ENCODE measurements around the gene THAP4. TPM values are rescaled to one million over a fixed set of nuclear protein-coding genes. Genes with fewer than 3 reads are reported as not detected.

The THAP4 gene
- total RNA-seq, 1 donor: 43.4 TPM

- H3K4me1 ChIP-seq (ENCODE audit: insufficient read depth, low read length): peaks cover 23% of the 10 kb centered on the region
- no peaks in the 10 kb centered on the region for H3K27me3 ChIP-seq (ENCODE audit: insufficient read depth, low read length)
- peaks cover 59% of the 10 kb centered on the region for H3K79me2 ChIP-seq (ENCODE audit: insufficient read depth, low read length)
- H2AFZ ChIP-seq (ENCODE audit: low read length): no peak overlapping the region
- no peaks in the 10 kb centered on the region for H3K9me3 ChIP-seq (ENCODE audit: low read depth, low read length)
- no peak overlapping the region for H3K4me2 ChIP-seq (ENCODE audit: insufficient read depth, low read length)
- H3K36me3 ChIP-seq (ENCODE audit: insufficient read depth, low read length): peaks cover 14% of the 10 kb centered on the region
- peaks cover 55% of the 10 kb centered on the region for H4K20me1 ChIP-seq (ENCODE audit: insufficient read depth, low read length)
- peak; percentile 56 for DNase-seq (ENCODE audit: insufficient read length, low spot score, missing footprints)
- TF ChIP-seq, protein P1, sequence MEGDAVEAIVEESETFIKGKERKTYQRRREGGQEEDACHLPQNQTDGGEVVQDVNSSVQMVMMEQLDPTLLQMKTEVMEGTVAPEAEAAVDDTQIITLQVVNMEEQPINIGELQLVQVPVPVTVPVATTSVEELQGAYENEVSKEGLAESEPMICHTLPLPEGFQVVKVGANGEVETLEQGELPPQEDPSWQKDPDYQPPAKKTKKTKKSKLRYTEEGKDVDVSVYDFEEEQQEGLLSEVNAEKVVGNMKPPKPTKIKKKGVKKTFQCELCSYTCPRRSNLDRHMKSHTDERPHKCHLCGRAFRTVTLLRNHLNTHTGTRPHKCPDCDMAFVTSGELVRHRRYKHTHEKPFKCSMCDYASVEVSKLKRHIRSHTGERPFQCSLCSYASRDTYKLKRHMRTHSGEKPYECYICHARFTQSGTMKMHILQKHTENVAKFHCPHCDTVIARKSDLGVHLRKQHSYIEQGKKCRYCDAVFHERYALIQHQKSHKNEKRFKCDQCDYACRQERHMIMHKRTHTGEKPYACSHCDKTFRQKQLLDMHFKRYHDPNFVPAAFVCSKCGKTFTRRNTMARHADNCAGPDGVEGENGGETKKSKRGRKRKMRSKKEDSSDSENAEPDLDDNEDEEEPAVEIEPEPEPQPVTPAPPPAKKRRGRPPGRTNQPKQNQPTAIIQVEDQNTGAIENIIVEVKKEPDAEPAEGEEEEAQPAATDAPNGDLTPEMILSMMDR (IDR thresholded peaks at IDR 0.05; ENCODE audit: extremely low read depth, low read depth, low read length): no peak
- no peak overlapping the region for H3K4me3 ChIP-seq (ENCODE audit: insufficient read depth, low read length)
- no peak overlapping the region for H3K27ac ChIP-seq (ENCODE audit: low read depth, low read length)
These were observed 72.9 kb downstream of the THAP4 start for GRCh38 chr2:241563981-241564595.

DNA sequence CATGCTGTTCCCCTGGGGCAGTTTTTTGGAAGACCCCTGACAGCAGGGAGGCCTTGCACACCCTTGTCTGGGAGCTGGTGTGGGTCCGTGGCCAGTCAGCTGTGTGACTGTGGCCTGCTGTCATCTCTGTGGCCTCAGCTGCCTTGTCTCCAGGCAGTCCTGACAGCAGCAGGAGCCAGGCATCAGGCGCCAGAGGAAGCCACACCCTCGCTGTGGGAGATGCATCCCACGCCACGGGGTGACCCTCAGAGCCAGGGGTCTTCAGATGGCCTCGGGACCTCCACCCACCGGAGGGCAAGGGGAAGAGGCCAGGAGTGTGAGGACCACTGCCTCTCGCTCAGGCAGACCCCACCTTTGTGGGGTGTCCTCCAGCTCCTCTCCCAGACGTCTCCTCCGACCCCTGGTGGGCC lies 73.4 kb downstream of the THAP4 start:
- Histone ChIP-seq H3K27ac (ENCODE audit: low read depth, low read length) (no peak overlapping the region), H3K79me2 (ENCODE audit: insufficient read depth, low read length) (peaks cover 57% of the 10 kb centered on the region), H2AFZ (ENCODE audit: low read length) (no peak overlapping the region), H3K9me3 (ENCODE audit: low read depth, low read length) (no peaks in the 10 kb centered on the region), H3K4me2 (ENCODE audit: insufficient read depth, low read length) (no peak overlapping the region), H4K20me1 (ENCODE audit: insufficient read depth, low read length) (peaks cover 52% of the 10 kb centered on the region), H3K4me1 (ENCODE audit: insufficient read depth, low read length) (peaks cover 23% of the 10 kb centered on the region), H3K36me3 (ENCODE audit: insufficient read depth, low read length) (peaks cover 14% of the 10 kb centered on the region), H3K4me3 (ENCODE audit: insufficient read depth, low read length) (no peak overlapping the region), H3K27me3 (ENCODE audit: insufficient read depth, low read length) (no peaks in the 10 kb centered on the region)
- TF ChIP-seq, protein P1 (IDR thresholded peaks at IDR 0.05; ENCODE audit: extremely low read depth, low read depth, low read length): no peak
- peak; percentile 36 for DNase-seq (ENCODE audit: insufficient read length, low spot score, missing footprints)

DNA sequence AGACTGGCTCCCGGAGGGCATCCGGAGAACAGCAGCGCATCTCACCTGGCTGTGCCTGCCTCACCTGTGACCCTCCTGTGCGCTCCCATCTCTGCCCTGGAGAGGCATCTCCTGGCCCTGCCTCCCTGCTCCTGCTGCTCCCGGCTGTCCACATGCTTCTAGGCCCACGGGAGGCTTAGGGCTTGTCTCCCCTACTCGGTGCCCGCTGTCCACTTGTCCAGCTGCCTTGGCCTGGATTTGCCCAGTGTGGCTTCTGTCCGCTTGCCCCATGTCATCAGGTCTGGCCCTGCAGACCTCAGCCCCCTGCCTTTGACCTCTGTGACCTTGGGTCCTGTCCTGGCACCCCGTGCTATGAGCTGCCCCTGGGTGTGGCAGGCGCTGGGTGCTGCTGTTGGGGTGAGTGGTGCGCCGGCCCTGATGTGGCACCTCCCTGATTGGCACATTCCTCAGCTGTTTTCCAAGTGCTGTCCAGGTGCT lies 73.9 kb downstream of the THAP4 start:
- H3K27ac ChIP-seq (ENCODE audit: low read depth, low read length): no peak overlapping the region
- DNase-seq (ENCODE audit: insufficient read length, low spot score, missing footprints): peak; percentile 80
- peaks cover 25% of the 10 kb centered on the region for H3K4me1 ChIP-seq (ENCODE audit: insufficient read depth, low read length)
- TF ChIP-seq, protein P1 (IDR thresholded peaks at IDR 0.05; ENCODE audit: extremely low read depth, low read depth, low read length): no peak
- H4K20me1 ChIP-seq (ENCODE audit: insufficient read depth, low read length): peaks cover 52% of the 10 kb centered on the region
- H3K9me3 ChIP-seq (ENCODE audit: low read depth, low read length): no peaks in the 10 kb centered on the region
- H3K4me2 ChIP-seq (ENCODE audit: insufficient read depth, low read length): no peak overlapping the region
- peaks cover 57% of the 10 kb centered on the region for H3K79me2 ChIP-seq (ENCODE audit: insufficient read depth, low read length)
- no peak overlapping the region for H3K4me3 ChIP-seq (ENCODE audit: insufficient read depth, low read length)
- peaks cover 14% of the 10 kb centered on the region for H3K36me3 ChIP-seq (ENCODE audit: insufficient read depth, low read length)
- no peaks in the 10 kb centered on the region for H3K27me3 ChIP-seq (ENCODE audit: insufficient read depth, low read length)
- H2AFZ ChIP-seq (ENCODE audit: low read length): no peak overlapping the region

- Histone ChIP-seq H3K27ac (ENCODE audit: low read depth, low read length) (peak overlapping the region; percentile 37), H3K9me3 (ENCODE audit: low read depth, low read length) (no peaks in the 10 kb centered on the region), H3K4me2 (ENCODE audit: insufficient read depth, low read length) (peak overlapping the region; percentile 40), H3K4me1 (ENCODE audit: insufficient read depth, low read length) (peaks cover 26% of the 10 kb centered on the region), H4K20me1 (ENCODE audit: insufficient read depth, low read length) (peaks cover 51% of the 10 kb centered on the region), H3K36me3 (ENCODE audit: insufficient read depth, low read length) (peaks cover 14% of the 10 kb centered on the region), H2AFZ (ENCODE audit: low read length) (no peak overlapping the region), H3K27me3 (ENCODE audit: insufficient read depth, low read length) (no peaks in the 10 kb centered on the region), H3K4me3 (ENCODE audit: insufficient read depth, low read length) (peak overlapping the region; percentile 30), H3K79me2 (ENCODE audit: insufficient read depth, low read length) (peaks cover 53% of the 10 kb centered on the region)
- TF ChIP-seq, protein P1 (IDR thresholded peaks at IDR 0.05; ENCODE audit: extremely low read depth, low read depth, low read length): no peak
- peak; percentile 70 for DNase-seq (ENCODE audit: insufficient read length, low spot score, missing footprints)
These were observed 74.6 kb downstream of the THAP4 start for GRCh38 chr2:241562269-241562891.

Measured in osteoblast (primary cell).